Activated naive CD4-positive, alpha-beta T cell treated with anti-CD3 and anti-CD28 coated beads, Interleukin-2, amount 50 U/mL, for 72 hours (primary cell): Measurements from ENCODE around the gene POLR1A. TPM values are rescaled to one million over a fixed set of nuclear protein-coding genes. Genes with fewer than 3 reads are reported as not detected.

Source experiments
- ATAC-seq, 2 donors: fragments of 150-1000 bp; cut with Tn5 transposase; 2 replicates each; pipeline ENCODE4 v1.10.0; 2021; ENCODE audit warnings: mild to moderate bottlenecking in 2 of 2, moderate library complexity in 2 of 2
- DNase-seq, 2 donors: peaks; one replicate each; pipeline ENCODE4 v3.0.0; 2021 to 2022; ENCODE audit warnings: low spot score in 2 of 2
- H3K27ac Mint-ChIP-seq, 2 donors: one replicate each; pipeline ENCODE4 v1.8.0; 2022; ENCODE audit warnings: mild to moderate bottlenecking in 2 of 2, mixed read lengths in 2 of 2
- H3K36me3 Mint-ChIP-seq, 2 donors: one replicate each; pipeline ENCODE4 v1.8.0; 2022; ENCODE audit warnings: mixed read lengths in 2 of 2
- H3K9me3 Mint-ChIP-seq, 2 donors: one replicate each; pipeline ENCODE4 v1.8.0; 2022; ENCODE audit warnings: mixed read lengths in 2 of 2
- total RNA-seq, 2 donors: library from RNA; stranded (reverse); gene quantifications; one replicate each; pipeline ENCODE4 v1.2.3, GENCODE V29; 2022

The POLR1A gene
- total RNA-seq, 2 donors from 2014 or later, result 32.8 to 38.8 TPM

- H3K36me3 Mint-ChIP-seq, result peaks cover 50 to 52% of the 10 kb centered on the region in 2 donors
- H3K27ac Mint-ChIP-seq, result peak overlapping the region; percentile 96 to 100
- no peaks in the 10 kb centered on the region for H3K9me3 Mint-ChIP-seq
- peak; percentile 17 to 27 for ATAC-seq
- no peak for DNase-seq
Measured at GRCh38 chr2:86107031-86107430, 1.3 kb upstream of the POLR1A start.

DNA sequence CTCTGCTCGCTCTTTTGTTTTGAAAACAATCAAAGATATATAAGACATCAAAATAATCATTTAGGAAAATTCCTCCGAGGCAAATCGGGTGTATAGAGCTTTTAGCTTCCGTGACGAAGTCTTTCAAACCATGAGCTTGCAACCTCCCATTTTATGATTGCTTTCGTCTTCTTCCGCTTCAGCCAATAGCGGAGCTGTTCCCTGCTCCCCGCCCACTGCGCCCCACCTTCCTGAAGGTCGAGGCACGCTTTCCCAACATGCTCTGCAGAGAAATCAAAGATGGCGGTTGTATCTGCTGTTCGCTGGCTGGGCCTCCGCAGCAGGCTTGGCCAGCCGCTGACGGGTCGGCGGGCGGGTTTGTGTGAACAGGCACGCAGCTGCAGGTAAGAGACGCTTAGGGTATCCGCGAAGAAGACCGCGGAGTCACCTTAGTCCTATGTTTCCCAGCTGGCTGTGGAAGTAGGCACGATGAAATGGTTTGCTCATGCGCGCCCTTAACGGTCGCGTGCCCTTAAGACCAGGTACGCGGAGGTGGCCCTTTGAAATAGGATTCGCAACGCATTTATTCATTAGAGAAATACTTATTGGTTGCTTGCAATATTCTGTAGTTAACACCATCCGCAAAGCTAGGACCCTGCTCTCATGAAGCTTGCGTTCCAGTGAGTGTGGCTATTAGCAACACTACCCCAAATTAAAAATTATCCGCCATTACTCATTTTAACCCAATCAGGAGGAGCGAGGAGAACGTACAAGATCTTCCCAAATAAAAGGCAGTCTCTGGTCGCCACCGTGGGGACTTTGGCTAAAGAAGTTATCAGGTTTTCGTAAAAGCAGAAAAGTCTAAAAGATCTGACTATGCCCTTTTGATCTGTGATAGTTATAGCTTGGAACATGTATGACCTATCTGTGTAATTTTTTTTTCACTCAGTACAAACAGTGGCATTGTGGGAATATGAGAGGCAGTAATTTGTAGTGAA is 571 bp upstream of the POLR1A start, which contains the start of gene PTCD3:
Gene PTCD3, plus strand, starts transcription at position 267 of the 977 bp plus-strand sequence. Its CDS starts 13 bp downstream, at position 280.
- Mint-ChIP-seq H3K36me3 (peaks cover 52 to 55% of the 10 kb centered on the region in 2 donors), H3K9me3 (no peaks in the 10 kb centered on the region), H3K27ac (peak within 1 kb of the TSS; percentile 96 to 100)
- ATAC-seq, result peak; percentile 91 to 93
- peak; percentile 88 to 91 for DNase-seq

- Mint-ChIP-seq H3K36me3 (peaks cover 44 to 54% of the 10 kb centered on the region in 2 donors), H3K27ac (no peak overlapping the region), H3K9me3 (no peaks in the 10 kb centered on the region)
- ATAC-seq (no peak), DNase-seq (no peak)
Measured at GRCh38 chr2:86102157-86102556, 3.5 kb downstream of the POLR1A start.

DNA sequence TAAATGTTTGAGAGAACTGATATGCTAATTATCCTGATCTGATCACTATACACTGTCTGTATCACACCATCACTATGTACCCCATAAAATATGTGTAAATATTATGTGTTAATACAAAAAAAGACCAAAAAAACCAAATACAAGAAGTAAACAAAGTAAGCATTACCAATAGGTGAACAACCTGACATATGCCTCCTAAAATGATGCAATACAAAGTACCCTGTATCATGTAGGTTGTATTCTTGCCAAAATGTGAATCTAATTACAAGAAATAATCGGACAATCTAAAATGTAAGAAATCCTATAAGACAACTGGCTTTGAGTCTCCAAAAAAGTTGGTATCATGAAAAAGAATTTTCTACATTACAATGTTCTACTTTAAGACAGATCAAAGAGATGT is 7.8 kb downstream of the POLR1A start:
- no peak for DNase-seq
- Mint-ChIP-seq H3K9me3 (no peaks in the 10 kb centered on the region), H3K36me3 (peaks cover 28 to 42% of the 10 kb centered on the region in 2 donors), H3K27ac (no peak overlapping the region)
- ATAC-seq, result no peak

- Mint-ChIP-seq H3K9me3 (no peaks in the 10 kb centered on the region), H3K36me3 (peaks cover 23 to 36% of the 10 kb centered on the region in 2 donors), H3K27ac (no peak overlapping the region)
- ATAC-seq, result no peak
- DNase-seq, result no peak
Measured at GRCh38 chr2:86097114-86097896, 8.4 kb downstream of the POLR1A start.

DNA sequence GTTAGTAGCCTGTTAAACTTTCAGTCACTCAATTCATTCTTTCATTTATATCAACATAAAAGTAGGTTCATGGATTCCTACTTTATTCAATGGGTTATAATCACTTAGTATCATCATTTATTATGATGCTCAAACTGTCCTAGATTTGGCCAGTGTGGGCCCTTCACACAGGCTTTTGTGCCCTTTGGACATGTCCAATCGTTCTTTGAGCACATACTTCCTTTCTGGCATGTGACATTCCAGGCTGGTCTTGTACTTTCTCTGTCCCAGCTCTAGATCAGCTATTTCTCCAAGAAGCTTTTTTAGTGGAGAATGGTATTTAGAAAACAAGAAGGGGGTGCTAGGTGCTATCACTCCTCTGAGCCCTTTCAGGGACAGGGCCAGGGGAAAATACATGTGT is 11.5 kb downstream of the POLR1A start:
- Mint-ChIP-seq H3K36me3 (peaks cover 24 to 36% of the 10 kb centered on the region in 2 donors), H3K9me3 (no peaks in the 10 kb centered on the region), H3K27ac (peak overlapping the region in 1 of 2 donors; percentile 25)
- ATAC-seq, result no peak
- no peak for DNase-seq

GRCh38 chr2:86087936-86088850 is 17.5 kb downstream of the POLR1A start:
- ATAC-seq (no peak), DNase-seq (no peak)
- no peaks in the 10 kb centered on the region for H3K9me3 Mint-ChIP-seq
- H3K27ac Mint-ChIP-seq, result no peak overlapping the region
- peaks cover 6 to 18% of the 10 kb centered on the region in 2 donors for H3K36me3 Mint-ChIP-seq

GRCh38 chr2:86082756-86083155 is 22.9 kb downstream of the POLR1A start:
- DNase-seq, result no peak
- no peak for ATAC-seq
- Mint-ChIP-seq H3K27ac (no peak overlapping the region), H3K9me3 (no peaks in the 10 kb centered on the region), H3K36me3 (peaks cover 5 to 9% of the 10 kb centered on the region in 2 donors)

- no peaks in the 10 kb centered on the region for H3K9me3 Mint-ChIP-seq
- peaks cover 5 to 6% of the 10 kb centered on the region in 2 donors for H3K36me3 Mint-ChIP-seq
- no peak overlapping the region for H3K27ac Mint-ChIP-seq
- ATAC-seq (no peak), DNase-seq (no peak)
Measured at GRCh38 chr2:86081724-86082123, 24.0 kb downstream of the POLR1A start.

DNA sequence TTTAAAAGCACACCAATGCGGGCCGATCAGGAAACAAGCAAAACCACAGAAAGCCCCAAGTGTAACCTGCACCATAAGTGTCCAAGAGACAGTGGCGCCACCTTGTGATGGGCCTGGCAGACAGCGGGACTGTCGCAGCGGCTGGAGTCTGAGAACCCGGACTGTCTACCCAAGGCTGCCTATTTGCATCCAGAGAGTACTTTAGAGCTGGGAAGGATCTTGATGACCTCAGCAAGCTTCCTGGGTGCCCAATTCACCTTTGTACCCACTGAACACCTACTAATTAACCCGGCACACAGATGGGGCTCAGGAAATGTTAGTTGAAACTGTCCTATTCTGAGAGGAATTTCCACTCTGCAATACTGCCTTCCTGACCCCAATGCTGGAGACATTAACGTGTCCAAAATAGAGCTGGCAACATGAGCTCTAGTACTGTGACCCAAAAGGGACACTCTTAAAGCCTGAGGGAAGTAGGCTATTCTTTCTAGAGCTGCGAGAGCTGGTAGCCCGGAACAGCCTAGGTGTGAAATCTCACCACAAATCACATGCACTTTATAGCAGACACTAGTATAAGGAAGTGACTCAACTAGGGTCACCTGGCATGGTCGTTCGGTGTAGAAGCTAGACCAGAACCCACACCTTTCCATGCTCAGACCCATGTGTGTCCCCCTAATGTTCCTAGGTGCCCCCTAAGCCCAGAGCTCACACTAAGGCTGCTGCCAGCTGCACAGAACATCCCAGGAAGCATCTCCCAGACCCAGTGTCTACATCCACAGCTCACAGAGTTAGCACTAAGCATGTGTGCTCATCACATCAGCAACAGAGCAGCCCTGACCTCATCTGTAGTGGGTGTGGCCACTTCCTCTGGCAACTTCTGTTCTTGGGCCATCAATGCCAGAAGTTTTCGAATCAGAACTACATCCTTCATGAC is 25.4 kb downstream of the POLR1A start:
- no peaks in the 10 kb centered on the region for H3K9me3 Mint-ChIP-seq
- H3K36me3 Mint-ChIP-seq, result peaks cover 5 to 6% of the 10 kb centered on the region in 2 donors
- DNase-seq (peak; percentile 62 to 82), ATAC-seq (peak; percentile 79 to 86)
- peak overlapping the region in 1 of 2 donors; percentile 35 for H3K27ac Mint-ChIP-seq

DNA sequence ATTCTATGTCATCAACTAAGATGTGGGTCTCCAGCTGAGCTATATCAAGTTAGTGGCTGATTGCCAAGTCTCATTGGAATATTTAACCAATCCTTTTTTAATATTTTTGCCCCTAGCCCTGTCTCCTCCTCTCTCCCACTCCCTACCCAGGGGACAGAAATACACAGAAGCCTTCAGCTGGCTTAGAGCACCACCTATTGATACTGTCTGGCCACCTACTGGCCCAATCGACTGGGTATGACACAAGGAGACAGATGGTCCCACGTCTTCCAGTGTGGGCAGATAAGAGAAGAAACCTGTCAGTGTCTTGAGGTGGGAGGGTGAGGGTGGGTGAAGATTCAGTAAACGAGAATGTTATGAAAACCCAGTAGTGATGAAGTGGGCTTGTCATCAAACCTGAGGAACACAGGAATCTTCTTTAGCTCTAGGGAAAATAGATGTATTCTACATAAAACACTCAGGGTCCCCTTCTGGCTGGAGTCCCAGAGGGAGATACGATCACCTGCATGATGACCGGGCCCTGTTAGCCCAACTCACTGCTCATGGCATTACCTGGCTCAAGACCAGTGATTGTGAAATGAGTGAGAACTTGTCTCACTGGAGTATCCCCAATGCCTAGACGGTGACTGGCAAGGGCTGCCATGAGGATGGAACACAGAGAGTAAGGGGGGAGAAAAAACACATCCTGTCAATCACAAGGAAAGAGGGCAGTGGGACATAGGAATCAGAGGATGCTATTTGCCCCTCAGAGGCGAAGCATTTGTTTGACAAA is 26.7 kb downstream of the POLR1A start:
- DNase-seq (no peak), ATAC-seq (peak; percentile 46 to 69)
- no peaks in the 10 kb centered on the region for H3K9me3 Mint-ChIP-seq
- H3K27ac Mint-ChIP-seq, result no peak overlapping the region
- peaks cover 6 to 7% of the 10 kb centered on the region in 2 donors for H3K36me3 Mint-ChIP-seq

DNA sequence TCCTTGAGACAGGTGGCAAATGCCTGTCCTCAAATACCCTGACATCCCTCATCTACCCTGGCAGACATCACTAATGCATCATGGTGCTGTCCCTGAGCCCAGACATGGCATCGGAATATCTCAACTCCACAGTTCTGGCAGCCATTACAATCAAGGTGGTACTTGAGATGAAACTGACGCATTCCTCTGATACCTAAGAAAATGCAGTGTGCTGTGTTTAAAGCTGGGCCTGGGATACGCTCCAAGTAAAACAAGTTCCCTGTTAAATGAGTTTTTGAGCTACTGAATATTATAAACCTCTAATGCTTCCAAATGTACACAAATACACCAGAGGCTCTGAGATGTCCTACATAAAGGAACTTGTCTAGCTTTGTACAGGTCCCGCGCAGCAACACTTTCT is 29.8 kb downstream of the POLR1A start:
- H3K36me3 Mint-ChIP-seq, result peaks cover 19 to 30% of the 10 kb centered on the region in 2 donors
- no peaks in the 10 kb centered on the region for H3K9me3 Mint-ChIP-seq
- no peak for ATAC-seq
- no peak for DNase-seq
- no peak overlapping the region for H3K27ac Mint-ChIP-seq

- ATAC-seq (no peak), DNase-seq (no peak)
- Mint-ChIP-seq H3K9me3 (no peaks in the 10 kb centered on the region), H3K36me3 (peaks cover 27 to 41% of the 10 kb centered on the region in 2 donors), H3K27ac (no peak overlapping the region)
Measured at GRCh38 chr2:86074811-86075210, 30.9 kb downstream of the POLR1A start.

DNA sequence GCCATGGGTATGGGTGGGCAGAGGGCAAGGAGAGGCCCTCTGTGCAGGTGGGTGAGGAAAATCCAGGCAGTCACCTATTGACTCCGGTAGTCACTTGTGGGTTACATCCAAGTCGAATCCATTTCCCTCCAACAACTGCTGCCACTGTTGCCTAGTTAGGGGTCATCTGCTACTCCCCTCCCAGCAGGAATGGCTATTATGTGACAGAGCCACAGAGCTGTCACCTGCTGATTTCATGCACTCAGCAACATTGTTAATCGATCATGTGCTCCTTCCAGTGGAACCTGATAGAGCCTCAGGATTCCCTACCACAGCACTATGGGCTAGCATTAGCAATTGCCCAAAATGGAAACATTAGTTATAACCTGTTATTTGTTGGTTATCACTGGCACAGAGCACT is 31.4 kb downstream of the POLR1A start:
- no peak for DNase-seq
- no peak overlapping the region for H3K27ac Mint-ChIP-seq
- no peak for ATAC-seq
- no peaks in the 10 kb centered on the region for H3K9me3 Mint-ChIP-seq
- peaks cover 30 to 45% of the 10 kb centered on the region in 2 donors for H3K36me3 Mint-ChIP-seq
